Measurements from ENCODE around the gene SH3GL1. TPM values are rescaled to one million over a fixed set of nuclear protein-coding genes. Genes with fewer than 3 reads are reported as not detected.

The SH3GL1 gene
- polyA plus RNA-seq, 3 donors = 14.0 to 33.9 (median 15.0) TPM

DNA sequence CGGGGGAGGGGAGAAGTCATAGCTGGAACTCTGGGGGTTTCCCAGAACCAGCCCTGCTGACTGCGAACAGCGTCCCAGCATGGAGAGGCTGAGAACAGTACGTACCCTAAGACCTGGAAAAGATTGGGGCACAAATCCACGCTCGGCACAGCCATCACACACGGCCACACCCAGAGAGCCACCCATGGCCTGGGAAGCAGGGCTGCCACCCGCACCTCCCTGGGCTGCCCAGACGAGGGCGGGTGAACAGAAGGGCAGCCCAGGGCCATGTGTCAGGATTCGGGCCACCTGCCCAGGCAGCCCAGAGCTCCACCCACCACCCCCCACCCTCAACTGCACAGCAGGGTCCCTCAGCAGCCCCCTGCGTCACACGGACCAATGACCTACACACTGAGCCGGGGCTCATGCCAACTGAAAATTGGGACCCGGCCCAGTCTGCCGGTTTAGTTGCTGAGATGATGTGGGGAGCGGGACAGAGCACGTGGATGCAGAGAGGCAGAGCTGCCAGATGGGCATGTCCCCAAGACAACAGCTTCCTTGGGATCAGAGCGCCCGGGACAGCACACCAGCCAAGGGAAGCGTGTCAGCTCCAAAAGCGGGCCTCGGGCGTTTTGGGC is 48.8 kb upstream of the SH3GL1 start:
- Histone ChIP-seq H2AFZ (ENCODE audit: insufficient read depth, low read depth, low read length, poor library complexity, severe bottlenecking) (no peak overlapping the region), H3K79me2 (ENCODE audit: insufficient read depth, low read length) (no peaks in the 10 kb centered on the region), H3K27ac (ENCODE audit: low read depth in 1 of 2, low read length in 2 of 2) (no peak overlapping the region), H3K4me1 (ENCODE audit: control insufficient read depth in 1 of 2, insufficient read depth in 2 of 2, low read length in 2 of 2) (no peaks in the 10 kb centered on the region), H3K4me2 (replicated peaks; ENCODE audit: extremely low read depth, low read length, poor library complexity, severe bottlenecking) (no peak overlapping the region), H3K9me3 (replicated peaks in 1 of 2; ENCODE audit: control insufficient read depth in 1 of 2, insufficient read depth in 1 of 2, low read length in 2 of 2) (no peaks in the 10 kb centered on the region), H3K4me3 (replicated peaks in 1 of 3; ENCODE audit: low read depth in 2 of 3, low read length in 3 of 3) (no peak overlapping the region), H3K9ac (ENCODE audit: insufficient read depth, low read length, poor library complexity, severe bottlenecking) (no peak overlapping the region), H4K20me1 (ENCODE audit: insufficient read depth, low read length) (peaks cover 77% of the 10 kb centered on the region), H3K27me3 (ENCODE audit: control insufficient read depth in 2 of 2, insufficient read depth in 2 of 2, low read length in 2 of 2) (no peaks in the 10 kb centered on the region), H3K36me3 (replicated peaks in 1 of 2; ENCODE audit: control insufficient read depth in 1 of 2, insufficient read depth in 2 of 2, low read length in 2 of 2) (peaks cover 88 to 100% of the 10 kb centered on the region in 2 donors)
- H3K27me3 Mint-ChIP-seq (ENCODE audit: low read depth in 3 of 3) = peaks cover 0 to 4% (median 0%) of the 10 kb centered on the region in 3 donors
- no peaks in the 10 kb centered on the region for H3K4me1 Mint-ChIP-seq
- intact Hi-C loops (cut with micrococcal nuclease) = no loop called here
- no peaks in the 10 kb centered on the region for H3K9me3 Mint-ChIP-seq
- H3K36me3 Mint-ChIP-seq = peaks cover 69 to 96% of the 10 kb centered on the region in 2 donors
- H3K27ac Mint-ChIP-seq = no peak overlapping the region
- TF ChIP-seq, protein P1, sequence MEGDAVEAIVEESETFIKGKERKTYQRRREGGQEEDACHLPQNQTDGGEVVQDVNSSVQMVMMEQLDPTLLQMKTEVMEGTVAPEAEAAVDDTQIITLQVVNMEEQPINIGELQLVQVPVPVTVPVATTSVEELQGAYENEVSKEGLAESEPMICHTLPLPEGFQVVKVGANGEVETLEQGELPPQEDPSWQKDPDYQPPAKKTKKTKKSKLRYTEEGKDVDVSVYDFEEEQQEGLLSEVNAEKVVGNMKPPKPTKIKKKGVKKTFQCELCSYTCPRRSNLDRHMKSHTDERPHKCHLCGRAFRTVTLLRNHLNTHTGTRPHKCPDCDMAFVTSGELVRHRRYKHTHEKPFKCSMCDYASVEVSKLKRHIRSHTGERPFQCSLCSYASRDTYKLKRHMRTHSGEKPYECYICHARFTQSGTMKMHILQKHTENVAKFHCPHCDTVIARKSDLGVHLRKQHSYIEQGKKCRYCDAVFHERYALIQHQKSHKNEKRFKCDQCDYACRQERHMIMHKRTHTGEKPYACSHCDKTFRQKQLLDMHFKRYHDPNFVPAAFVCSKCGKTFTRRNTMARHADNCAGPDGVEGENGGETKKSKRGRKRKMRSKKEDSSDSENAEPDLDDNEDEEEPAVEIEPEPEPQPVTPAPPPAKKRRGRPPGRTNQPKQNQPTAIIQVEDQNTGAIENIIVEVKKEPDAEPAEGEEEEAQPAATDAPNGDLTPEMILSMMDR (IDR thresholded peaks at IDR 0.05) = no peak
- WGBS (ENCODE audit: insufficient coverage) = 95% methylated on average over 20 of the region's 24 CpGs
- no peak for DNase-seq
- no peak overlapping the region for H3K4me3 Mint-ChIP-seq

- Histone ChIP-seq H4K20me1 (ENCODE audit: insufficient read depth, low read length) (peaks cover 73% of the 10 kb centered on the region), H3K36me3 (replicated peaks in 1 of 2; ENCODE audit: control insufficient read depth in 1 of 2, insufficient read depth in 2 of 2, low read length in 2 of 2) (peaks cover 82 to 98% of the 10 kb centered on the region in 2 donors), H3K4me1 (ENCODE audit: control insufficient read depth in 1 of 2, insufficient read depth in 2 of 2, low read length in 2 of 2) (no peaks in the 10 kb centered on the region), H3K27ac (ENCODE audit: low read depth in 1 of 2, low read length in 2 of 2) (no peak overlapping the region), H2AFZ (ENCODE audit: insufficient read depth, low read depth, low read length, poor library complexity, severe bottlenecking) (no peak overlapping the region), H3K9me3 (replicated peaks in 1 of 2; ENCODE audit: control insufficient read depth in 1 of 2, insufficient read depth in 1 of 2, low read length in 2 of 2) (no peaks in the 10 kb centered on the region), H3K27me3 (ENCODE audit: control insufficient read depth in 2 of 2, insufficient read depth in 2 of 2, low read length in 2 of 2) (no peaks in the 10 kb centered on the region), H3K4me2 (replicated peaks; ENCODE audit: extremely low read depth, low read length, poor library complexity, severe bottlenecking) (no peak overlapping the region), H3K4me3 (replicated peaks in 1 of 3; ENCODE audit: low read depth in 2 of 3, low read length in 3 of 3) (no peak overlapping the region), H3K79me2 (ENCODE audit: insufficient read depth, low read length) (no peaks in the 10 kb centered on the region), H3K9ac (ENCODE audit: insufficient read depth, low read length, poor library complexity, severe bottlenecking) (no peak overlapping the region)
- Mint-ChIP-seq H3K4me1 (no peaks in the 10 kb centered on the region), H3K9me3 (no peaks in the 10 kb centered on the region), H3K36me3 (peaks cover 69 to 93% of the 10 kb centered on the region in 2 donors), H3K27me3 (ENCODE audit: low read depth in 3 of 3) (peaks cover 0 to 4% (median 0%) of the 10 kb centered on the region in 3 donors), H3K4me3 (no peak overlapping the region), H3K27ac (peak overlapping the region in 1 of 7 donors; percentile 71)
- intact Hi-C loops (cut with micrococcal nuclease) = no loop called here
- TF ChIP-seq, protein P1 (IDR thresholded peaks at IDR 0.05) = no peak
- no peak for DNase-seq
- 96% methylated on average over 25 of the region's 30 CpGs for WGBS (ENCODE audit: insufficient coverage)
Measured at GRCh38 chr19:4448147-4448985, 48.0 kb upstream of the SH3GL1 start.
